ENCODE results near the gene SLC31A1. TPM values are rescaled to one million over a fixed set of nuclear protein-coding genes. Genes with fewer than 3 reads are reported as not detected.

SLC31A1 gene
- total and polyA plus RNA-seq, 2 experiments from 2014 or later, result 15.0 to 32.1 TPM

DNA sequence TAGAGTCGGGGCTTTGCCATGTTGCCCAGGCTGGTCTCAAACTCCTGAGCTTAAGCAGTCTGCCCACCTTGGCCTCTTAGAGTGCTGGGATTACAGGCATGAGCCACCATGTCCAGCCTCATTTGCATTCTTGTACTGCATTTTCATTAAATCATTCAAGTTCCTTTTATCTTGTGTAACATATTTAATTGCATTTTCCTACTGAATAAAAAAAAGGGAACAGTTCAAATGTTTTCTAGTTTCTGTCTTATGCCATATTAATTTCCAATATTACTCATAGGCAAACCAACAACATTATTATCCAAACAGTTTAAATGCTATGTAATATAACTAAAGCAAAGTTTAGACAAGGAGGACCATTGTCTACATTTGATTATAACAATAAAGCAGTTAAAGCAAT, 6.1 kb downstream of the SLC31A1 start:
- Histone ChIP-seq H3F3A (replicated peaks; ENCODE audit: low read depth) (no peaks in the 10 kb centered on the region), H4K20me1 (replicated peaks; ENCODE audit: insufficient read depth) (peaks cover 4% of the 10 kb centered on the region), H3K79me2 (replicated peaks; ENCODE audit: insufficient read depth) (peaks cover 25% of the 10 kb centered on the region), H3K27me3 (ENCODE audit: insufficient read depth) (no peaks in the 10 kb centered on the region), H3K36me3 (ENCODE audit: insufficient read depth) (no peaks in the 10 kb centered on the region), H3K4me1 (ENCODE audit: insufficient read depth) (peaks cover 1% of the 10 kb centered on the region; the same call in 1 of the 2 replicates), H2AFZ (no peak overlapping the region), H3K4me2 (no peak overlapping the region), H3K4me3 (no peak overlapping the region), H3K27ac (ENCODE audit: low read depth) (no peak overlapping the region), H3K9me2 (ENCODE audit: insufficient read depth) (no peaks in the 10 kb centered on the region)
- H3K4me3 Mint-ChIP-seq, result no peak overlapping the region
- H3K9me3 Mint-ChIP-seq, result no peaks in the 10 kb centered on the region
- TF ChIP-seq ZNF331 (CRISPR knock-in tag; IDR thresholded peaks at IDR 0.05; ENCODE audit: low read depth) (no peak), EZH2phosphoT487 (IDR thresholded peaks at IDR 0.05; ENCODE audit: unreplicated experiment) (no peak), CTCF (conservative IDR thresholded peaks at IDR 0.05; ENCODE audit: low read depth in 2 of 2) (no peak), ZNF462 (CRISPR knock-in tag; IDR thresholded peaks at IDR 0.05) (no peak)
- ATAC-seq (no peak), DNase-seq (ENCODE audit: low spot score) (no peak)
- no peaks in the 10 kb centered on the region for H3K27me3 Mint-ChIP-seq (ENCODE audit: insufficient read depth, low read depth, poor library complexity)
- no peak overlapping the region for H3K27ac Mint-ChIP-seq
- no peaks in the 10 kb centered on the region for H3K36me3 Mint-ChIP-seq (ENCODE audit: low read depth)
- H3K4me1 Mint-ChIP-seq, result peaks cover 4% of the 10 kb centered on the region; the same call in 2 of the 3 replicates

All from GM23338 (cell line).